ENCODE data around the gene CDH23. TPM values are rescaled to one million over a fixed set of nuclear protein-coding genes. Genes with fewer than 3 reads are reported as not detected.

The CDH23 gene
- total RNA-seq, 2 donors from 2014 or later, result 1.4 to 1.6 TPM

DNA sequence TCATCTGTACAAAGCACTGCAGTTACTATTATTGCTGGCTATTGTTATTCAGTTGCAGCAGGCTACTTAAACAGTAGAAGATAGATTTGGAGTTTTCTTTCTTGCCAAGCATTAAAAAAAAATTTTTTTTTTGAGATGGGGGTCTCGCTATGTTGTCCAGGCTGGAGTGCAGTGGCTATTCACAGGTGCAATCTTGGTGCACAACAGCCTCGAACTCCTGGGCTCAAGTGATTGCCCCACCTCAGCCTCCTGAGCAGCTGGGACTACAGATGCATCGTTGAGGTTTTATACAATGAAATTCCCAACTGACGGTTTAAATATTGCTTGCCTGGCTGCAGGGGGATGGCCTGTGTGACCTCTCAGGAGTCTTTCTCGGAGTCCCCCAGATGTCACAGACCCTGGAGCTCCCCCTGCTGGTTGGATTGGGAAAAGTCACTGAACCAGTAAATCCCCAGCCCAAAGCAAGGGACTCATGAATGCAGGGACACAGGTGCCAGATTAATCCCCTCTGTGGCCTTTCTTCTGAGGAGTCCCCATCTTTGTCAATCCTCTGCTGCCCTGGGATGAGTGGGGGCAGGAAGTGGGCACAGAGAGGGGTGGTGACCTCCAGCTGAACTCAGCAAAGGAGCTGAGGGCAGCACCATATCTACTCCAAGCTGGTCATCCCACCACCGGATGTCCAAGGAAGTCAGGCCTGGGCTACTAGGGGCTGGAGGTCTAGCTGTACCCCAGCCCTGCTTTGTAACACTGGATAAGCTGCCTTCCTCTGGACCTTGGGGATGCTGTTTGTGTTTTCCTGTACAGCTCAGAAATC lies 173.3 kb downstream of the CDH23 start:
- H3K9me3 ChIP-seq, result no peaks in the 10 kb centered on the region
- H3K27me3 ChIP-seq, result no peaks in the 10 kb centered on the region
- H3K4me1 ChIP-seq, result no peaks in the 10 kb centered on the region
- no peak overlapping the region for H3K27ac ChIP-seq
- no peak overlapping the region for H3K4me3 ChIP-seq
- H3K9ac ChIP-seq (ENCODE audit: low read depth in 2 of 2, low read length in 2 of 2), result no peak overlapping the region
- TF ChIP-seq, protein P1, sequence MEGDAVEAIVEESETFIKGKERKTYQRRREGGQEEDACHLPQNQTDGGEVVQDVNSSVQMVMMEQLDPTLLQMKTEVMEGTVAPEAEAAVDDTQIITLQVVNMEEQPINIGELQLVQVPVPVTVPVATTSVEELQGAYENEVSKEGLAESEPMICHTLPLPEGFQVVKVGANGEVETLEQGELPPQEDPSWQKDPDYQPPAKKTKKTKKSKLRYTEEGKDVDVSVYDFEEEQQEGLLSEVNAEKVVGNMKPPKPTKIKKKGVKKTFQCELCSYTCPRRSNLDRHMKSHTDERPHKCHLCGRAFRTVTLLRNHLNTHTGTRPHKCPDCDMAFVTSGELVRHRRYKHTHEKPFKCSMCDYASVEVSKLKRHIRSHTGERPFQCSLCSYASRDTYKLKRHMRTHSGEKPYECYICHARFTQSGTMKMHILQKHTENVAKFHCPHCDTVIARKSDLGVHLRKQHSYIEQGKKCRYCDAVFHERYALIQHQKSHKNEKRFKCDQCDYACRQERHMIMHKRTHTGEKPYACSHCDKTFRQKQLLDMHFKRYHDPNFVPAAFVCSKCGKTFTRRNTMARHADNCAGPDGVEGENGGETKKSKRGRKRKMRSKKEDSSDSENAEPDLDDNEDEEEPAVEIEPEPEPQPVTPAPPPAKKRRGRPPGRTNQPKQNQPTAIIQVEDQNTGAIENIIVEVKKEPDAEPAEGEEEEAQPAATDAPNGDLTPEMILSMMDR (IDR thresholded peaks at IDR 0.05), result peak; percentile 74
- no peaks in the 10 kb centered on the region for H3K36me3 ChIP-seq
- peak; percentile 87 for DNase-seq
- intact Hi-C loops (cut with DNase I), result loop anchor here (2.0 to 5.0 kb wide), 2 partner anchors 188 to 255 kb away; no protein-coding TSS in a partner anchor

DNA sequence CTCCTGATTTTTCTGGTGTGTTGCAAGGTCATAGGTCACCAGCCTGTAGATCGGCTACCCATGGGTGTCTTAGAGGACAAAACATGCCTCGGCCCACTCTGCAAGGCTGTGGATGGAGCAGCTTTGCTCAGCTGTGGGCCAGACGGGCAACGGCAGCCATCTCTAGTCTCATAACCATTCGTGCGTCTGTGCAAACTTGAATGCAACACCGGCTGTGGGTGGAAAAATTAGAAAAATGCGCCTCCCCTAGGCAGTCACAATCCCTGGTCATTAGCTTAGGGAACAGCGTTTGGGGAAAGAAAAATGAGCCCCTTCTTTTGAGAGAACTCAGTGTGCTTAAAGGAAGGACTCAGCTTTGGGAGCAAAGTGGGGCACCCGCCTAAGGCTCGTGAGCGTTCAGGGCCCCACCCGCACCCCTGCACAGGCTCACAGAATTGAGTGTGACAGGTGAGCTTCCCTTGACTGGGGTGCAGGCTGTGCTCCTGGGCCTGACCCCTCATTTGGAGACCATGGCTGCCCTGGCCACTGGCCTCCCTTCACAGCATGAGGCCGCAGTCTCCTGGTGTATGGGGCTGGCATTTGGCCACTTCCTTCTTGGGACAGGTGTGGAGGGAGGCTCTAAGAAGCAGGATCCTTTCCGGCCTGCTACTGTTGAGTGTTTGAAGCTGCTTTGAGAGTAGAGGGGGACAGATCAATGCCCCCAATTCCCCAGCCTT lies 174.9 kb downstream of the CDH23 start:
- intact Hi-C loops (cut with DNase I), result loop anchor here (2.0 to 5.0 kb wide), 2 partner anchors 189 to 257 kb away; no protein-coding TSS in a partner anchor
- Histone ChIP-seq H3K4me1 (no peaks in the 10 kb centered on the region), H3K9ac (ENCODE audit: low read depth in 2 of 2, low read length in 2 of 2) (no peak overlapping the region), H3K4me3 (no peak overlapping the region), H3K27ac (no peak overlapping the region), H3K9me3 (no peaks in the 10 kb centered on the region), H3K27me3 (no peaks in the 10 kb centered on the region), H3K36me3 (no peaks in the 10 kb centered on the region)
- DNase-seq, result no peak
- TF ChIP-seq, protein P1 (IDR thresholded peaks at IDR 0.05), result no peak

DNA sequence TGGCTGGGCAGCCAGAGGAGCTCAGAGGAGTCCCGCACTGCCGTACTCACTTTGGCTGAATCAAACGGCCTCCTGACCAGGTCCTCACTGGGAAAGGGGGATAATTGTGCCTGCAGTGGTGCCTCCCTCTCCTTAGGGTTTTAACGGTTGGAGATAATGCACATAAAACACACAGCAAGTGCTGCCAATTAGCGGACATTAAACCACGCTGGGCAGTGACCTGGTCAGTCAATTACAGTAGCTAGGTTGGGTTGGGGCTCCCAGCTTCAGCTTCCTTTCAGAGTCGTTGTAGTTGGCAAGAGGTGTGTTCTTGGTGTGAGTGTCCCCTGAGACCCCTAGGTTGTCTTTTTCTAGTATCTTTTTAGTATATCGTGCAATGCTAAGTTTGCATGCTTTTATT lies 176.2 kb downstream of the CDH23 start:
- Histone ChIP-seq H3K36me3 (no peaks in the 10 kb centered on the region), H3K27me3 (no peaks in the 10 kb centered on the region), H3K4me1 (no peaks in the 10 kb centered on the region), H3K9ac (ENCODE audit: low read depth in 2 of 2, low read length in 2 of 2) (no peak overlapping the region), H3K27ac (no peak overlapping the region), H3K9me3 (no peaks in the 10 kb centered on the region), H3K4me3 (no peak overlapping the region)
- intact Hi-C loops (cut with DNase I), result loop anchor here (5.0 kb wide), 1 partner anchor 191 kb away; no protein-coding TSS in a partner anchor
- no peak for DNase-seq
- TF ChIP-seq, protein P1 (IDR thresholded peaks at IDR 0.05), result no peak

DNA sequence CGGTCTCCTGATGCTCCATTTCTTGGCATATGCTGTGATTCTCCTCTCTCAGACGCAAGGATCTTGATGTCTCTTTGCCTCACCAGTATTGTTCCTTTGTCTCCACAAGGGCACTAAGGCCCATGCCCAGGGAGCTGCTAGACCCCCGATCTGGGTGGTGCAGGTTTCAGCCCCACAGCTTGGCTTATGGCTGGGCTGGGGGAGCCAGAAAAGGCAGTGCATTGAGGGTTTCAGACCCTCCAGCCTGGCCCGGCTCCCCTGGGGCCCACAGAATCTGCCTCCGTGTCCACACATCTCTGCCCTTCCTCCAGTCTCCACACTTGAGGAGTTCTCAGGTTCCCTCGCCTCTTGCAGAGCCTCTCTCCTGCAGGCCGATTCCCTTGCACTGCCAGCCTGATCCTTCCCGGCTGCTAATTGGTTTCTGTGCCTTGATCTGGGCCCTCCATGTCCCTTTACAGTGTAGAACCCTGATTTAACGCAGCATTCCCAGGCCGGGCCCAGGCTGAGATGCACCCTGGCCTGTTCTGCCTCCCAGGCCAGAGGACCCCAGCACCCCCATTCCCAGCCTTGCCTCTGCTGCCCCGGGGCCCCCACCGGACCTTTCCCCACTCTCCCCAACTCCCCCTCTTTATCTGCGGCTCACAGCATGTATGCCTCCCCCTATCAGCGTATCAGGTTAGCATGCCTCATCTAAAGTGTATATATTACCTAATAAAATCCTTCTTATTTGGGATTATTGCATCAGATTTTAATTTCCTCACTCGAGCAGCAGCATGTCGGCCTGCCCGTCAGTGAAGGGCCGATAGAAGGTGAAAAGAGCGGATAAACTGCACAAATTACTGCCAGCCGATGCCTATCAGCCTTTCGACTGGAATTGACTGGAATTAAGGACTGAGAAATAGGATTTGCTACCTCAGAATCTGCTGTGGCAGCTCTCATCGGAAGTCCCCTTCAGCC lies 177.1 kb downstream of the CDH23 start:
- TF ChIP-seq, protein P1 (IDR thresholded peaks at IDR 0.05), result no peak
- no peak overlapping the region for H3K9ac ChIP-seq (ENCODE audit: low read depth in 2 of 2, low read length in 2 of 2)
- H3K4me3 ChIP-seq, result no peak overlapping the region
- H3K9me3 ChIP-seq, result no peaks in the 10 kb centered on the region
- no peaks in the 10 kb centered on the region for H3K27me3 ChIP-seq
- no peak for DNase-seq
- H3K4me1 ChIP-seq, result no peaks in the 10 kb centered on the region
- intact Hi-C loops (cut with DNase I), result loop anchor here (5.0 kb wide), 1 partner anchor 192 kb away; no protein-coding TSS in a partner anchor
- H3K27ac ChIP-seq, result no peak overlapping the region
- H3K36me3 ChIP-seq, result no peaks in the 10 kb centered on the region

DNA sequence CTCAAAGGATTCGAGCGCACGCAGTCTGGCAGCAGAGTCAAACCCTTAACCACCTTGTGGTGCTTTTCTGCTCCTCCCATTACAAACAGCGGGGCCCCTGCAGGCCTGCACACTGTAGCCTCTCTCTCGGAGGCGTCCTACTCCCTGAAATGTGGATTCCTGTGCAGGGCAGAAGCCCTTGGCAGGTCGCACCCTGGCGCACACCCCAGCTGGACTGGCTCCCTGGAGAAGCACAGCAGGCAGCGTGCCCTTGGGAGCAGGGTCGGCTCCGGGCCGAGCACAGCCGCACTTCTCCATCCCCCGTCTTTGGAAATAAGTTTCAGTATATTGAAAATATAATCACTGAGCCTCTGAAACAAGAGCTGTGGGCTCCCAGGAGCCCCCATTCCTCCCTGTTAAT lies 178.7 kb downstream of the CDH23 start:
- no peaks in the 10 kb centered on the region for H3K9me3 ChIP-seq
- TF ChIP-seq, protein P1 (IDR thresholded peaks at IDR 0.05), result no peak
- H3K27me3 ChIP-seq, result no peaks in the 10 kb centered on the region
- H3K4me1 ChIP-seq, result no peaks in the 10 kb centered on the region
- intact Hi-C loops (cut with DNase I), result no loop called here
- H3K27ac ChIP-seq, result no peak overlapping the region
- no peaks in the 10 kb centered on the region for H3K36me3 ChIP-seq
- no peak overlapping the region for H3K4me3 ChIP-seq
- DNase-seq, result no peak
- H3K9ac ChIP-seq (ENCODE audit: low read depth in 2 of 2, low read length in 2 of 2), result no peak overlapping the region

All from colonic mucosa (tissue), 4 donors.